AG04449 (cell line): ENCODE results near the gene PFN2.

Source experiments
- CTCF ChIA-PET: fragments of 350-600 bp; formaldehyde crosslinking; extraction: SDS; loops from one replicate; lab custom pipeline; 2021; ENCODE audit warnings: antibody characterized with exemption; lab: Yijun Ruan, JAX
- POLR2A ChIA-PET: fragments of 400-600, 350-600 bp; formaldehyde crosslinking; extraction: SDS; loops from one replicate; lab custom pipeline; 2020; ENCODE audit warnings: antibody characterized with exemption, inconsistent platforms; lab: Yijun Ruan, JAX
- DNase-seq: peaks from one replicate; pipeline ENCODE4 v3.0.0-alpha.2; 2010; ENCODE audit warnings: low read depth, low spot score
- H3K4me3 ChIP-seq: 2 replicates; pipeline ENCODE4 v1.5.1; 2011; ENCODE audit warnings: low read depth, mild to moderate bottlenecking, control low read depth, low read length
- CTCF ChIP-seq: IDR thresholded peaks from one replicate; pipeline ENCODE4 v1.5.1; 2011; ENCODE audit warnings: mild to moderate bottlenecking, moderate library complexity, low read length, control low read depth, inconsistent platforms; ENCODE audit not compliant: insufficient read depth; ENCODE audit errors: missing control alignments

Gene PFN2

GRCh38 chr3:150000641-150001040 lies 29.9 kb upstream of the PFN2 start:
- TF ChIP-seq CTCF: no peak
- DNase-seq: no peak
- POLR2A ChIA-PET: no interaction called here
- no peak overlapping the region for H3K4me3 ChIP-seq
- CTCF ChIA-PET: interaction anchor here (0.8 kb wide), 2 partner anchors 11 to 184 kb away, joined by 3 read pairs; no protein-coding TSS in a partner anchor

- ChIA-PET CTCF (no interaction called here), POLR2A (no interaction called here)
- H3K4me3 ChIP-seq: no peak overlapping the region
- no peak for DNase-seq
- TF ChIP-seq CTCF: no peak
Observed at GRCh38 chr3:149999421-149999820, 28.7 kb upstream of the PFN2 start.

- CTCF ChIA-PET: no interaction called here
- TF ChIP-seq CTCF: no peak
- POLR2A ChIA-PET: no interaction called here
Observed at GRCh38 chr3:149998946-149999345, 28.3 kb upstream of the PFN2 start.

GRCh38 chr3:149992416-149993058 lies 21.8 kb upstream of the PFN2 start:
- TF ChIP-seq CTCF: no peak
- H3K4me3 ChIP-seq: no peak overlapping the region
- ChIA-PET POLR2A (no interaction called here), CTCF (no interaction called here)
- DNase-seq: no peak

More at GRCh38 chr3:149998946-149999345, 28.3 kb upstream of the PFN2 start:
- no peak overlapping the region for H3K4me3 ChIP-seq
- no peak for DNase-seq

GRCh38 chr3:149990423-149990948 lies 19.8 kb upstream of the PFN2 start:
- no peak overlapping the region for H3K4me3 ChIP-seq
- ChIA-PET CTCF (interaction anchor here (1.6 kb wide), 1 partner anchor 13 kb away, joined by 7 read pairs; no protein-coding TSS in a partner anchor), POLR2A (no interaction called here)
- TF ChIP-seq CTCF: no peak
- peak; percentile 49 for DNase-seq

GRCh38 chr3:149989307-149989706 lies 18.6 kb upstream of the PFN2 start:
- ChIA-PET POLR2A (no interaction called here), CTCF (interaction anchor here (0.9 to 1.6 kb wide), 4 partner anchors 11 to 212 kb away, joined by 3 to 7 read pairs (median 3); no protein-coding TSS in a partner anchor)
- no peak overlapping the region for H3K4me3 ChIP-seq
- no peak for TF ChIP-seq CTCF
- no peak for DNase-seq
